K562 (cell line): Measurements from ENCODE around the gene NRXN2. TPM values are rescaled to one million over a fixed set of nuclear protein-coding genes. Genes with fewer than 3 reads are reported as not detected.

Experiments used
- ARHGAP35 ChIP-seq: fragments of 450-650 bp; IDR thresholded peaks from 2 replicates; pipeline ENCODE4 v1.6.1; 2018; ENCODE audit not compliant: partially characterized antibody
- ARNT ChIP-seq, 2 experiments: fragments of 450-650 bp; IDR thresholded peaks; 2 replicates each; pipeline ENCODE4 v1.6.1; 2016; ENCODE audit warnings: mild to moderate bottlenecking in 1 of 2
- CEBPB ChIP-seq: fragments of 450-650 bp; IDR thresholded peaks from 2 replicates; pipeline ENCODE4 v1.6.1; 2016; ENCODE audit warnings: missing genetic modification characterization, missing compliant biosample characterization
- EP400 ChIP-seq: fragments of 450-650 bp; IDR thresholded peaks from 2 replicates; pipeline ENCODE4 v1.6.1; 2017; ENCODE audit warnings: antibody characterized with exemption, mild to moderate bottlenecking, moderate library complexity
- FUS ChIP-seq: fragments of 200-400 bp; formaldehyde crosslinking; optimal IDR thresholded peaks from 2 replicates; pipeline ENCODE3; 2017; ENCODE audit warnings: low read depth, low read length
- GABPB1 ChIP-seq: sonication (generic); formaldehyde crosslinking; IDR thresholded peaks from 2 replicates; pipeline ENCODE4 v1.8.0; 2022; ENCODE audit warnings: mild to moderate bottlenecking, missing genetic modification reagents
- MAFG ChIP-seq: fragments of 450-650 bp; conservative IDR thresholded peaks from 2 replicates; pipeline ENCODE4 v1.6.1; 2016; ENCODE audit warnings: missing genetic modification characterization, missing compliant biosample characterization
- RAD21 ChIP-seq, 2 experiments: fragments of 250-450 bp in 1 of 2; fragments of 450-650 bp in 1 of 2; sonication (Bioruptor Pico) in 1 of 2; formaldehyde crosslinking in 1 of 2; IDR thresholded peaks in 1 of 2; conservative IDR thresholded peaks in 1 of 2; 2 replicates each; pipeline versions ENCODE4 v1.4.0 to v1.8.0; 2020 to 2022; ENCODE audit warnings: mild to moderate bottlenecking in 2 of 2, moderate library complexity in 1 of 2
- SRF ChIP-seq, 2 experiments: fragments of 250-450, 450-650 bp in 1 of 2; sonication (Bioruptor Pico) in 1 of 2; sonication (generic) in 1 of 2; formaldehyde crosslinking; IDR thresholded peaks; 2 replicates each; pipeline versions ENCODE4 v1.5.0 to v1.5.1; 2020 to 2022; ENCODE audit warnings: mild to moderate bottlenecking in 1 of 2, missing genetic modification reagents in 1 of 2
- TEAD2 ChIP-seq: fragments of 450-650 bp; IDR thresholded peaks from 2 replicates; pipeline ENCODE4 v1.6.1; 2016; ENCODE audit warnings: missing genetic modification characterization, control low read depth, missing compliant biosample characterization
- ZBTB7A ChIP-seq: IDR thresholded peaks from 2 replicates; pipeline ENCODE4 v1.6.1; 2011; ENCODE audit warnings: low read depth, mild to moderate bottlenecking, low read length, moderate library complexity, borderline replicate concordance; ENCODE audit not compliant: control insufficient read depth
- ZC3H11A ChIP-seq: IDR thresholded peaks from 2 replicates; pipeline ENCODE4 v1.6.1; 2012; ENCODE audit warnings: low read depth, low read length, improper control_type of control experiment
- ZEB2 ChIP-seq: fragments of 450-650 bp; IDR thresholded peaks from 2 replicates; pipeline ENCODE4 v1.6.1; 2016
- ZFP36 ChIP-seq: fragments of 150-350 bp; IDR thresholded peaks from 2 replicates; pipeline ENCODE4 v1.6.1; 2018; ENCODE audit warnings: low read length, low read depth; ENCODE audit not compliant: partially characterized antibody
- ZNF586 ChIP-seq: fragments of 450-650 bp; formaldehyde crosslinking; conservative IDR thresholded peaks from 2 replicates; pipeline ENCODE4 v1.4.0; 2020; ENCODE audit warnings: mild to moderate bottlenecking, moderate library complexity
- ZNF589 ChIP-seq: fragments of 200-800 bp; sonication (Bioruptor generic); IDR thresholded peaks from 2 replicates; pipeline ENCODE4 v1.6.1; 2016; ENCODE audit warnings: low read depth, missing genetic modification characterization, missing compliant biosample characterization
- ZNF696 ChIP-seq: fragments of 250-450 bp; sonication (Bioruptor Pico); conservative IDR thresholded peaks from 2 replicates; pipeline ENCODE4 v1.4.0; 2020; ENCODE audit warnings: mild to moderate bottlenecking, moderate library complexity
- ZNF785 ChIP-seq: fragments of 250-450 bp; sonication (Bioruptor Pico); IDR thresholded peaks from 2 replicates; pipeline ENCODE4 v1.4.0; 2020; ENCODE audit warnings: mild to moderate bottlenecking
- polyA plus RNA-seq, 8 experiments: library from polyadenylated mRNA; depleted of rRNA in 4 of 8; stranded (reverse) in 5 of 8; unstranded in 3 of 8; fragments of >200 nt; fragmentation: Nextera tagmentation in 2 of 8; fragmentation: Illumina TruSeq in 1 of 8; extraction: Ambion mirVana in 2 of 8; extraction: Trizol in 1 of 8; gene quantifications; 2 replicates each; pipeline versions ENCODE4 v1.2.1 to v1.2.3, GENCODE V29; 2011 to 2014; ENCODE audit warnings: inconsistent platforms in 1 of 8, missing spikeins in 1 of 8
- total RNA-seq, 7 experiments: library from RNA; depleted of rRNA in 6 of 7; stranded (reverse); fragments of >200 nt in 6 of 7; fragmentation: Illumina TruSeq in 2 of 7; extraction: Trizol in 2 of 7; gene quantifications; 2 replicates each; pipeline versions ENCODE4 v1.2.1 to v1.2.3, GENCODE V29; 2011 to 2021; ENCODE audit warnings: low replicate concordance in 1 of 7
- TF ChIP-seq, protein P1 (sequence below): IDR thresholded peaks from 2 replicates; pipeline ENCODE4 v1.6.1; 2011; ENCODE audit not compliant: insufficient read length; ENCODE audit errors: extremely low read depth
- TF ChIP-seq, protein P2 (sequence below): fragments of 450-650 bp; formaldehyde crosslinking; IDR thresholded peaks from 2 replicates; pipeline ENCODE4 v1.4.0; 2020; ENCODE audit warnings: mild to moderate bottlenecking, moderate library complexity
- TF ChIP-seq, protein P3 (sequence below), 2 experiments: fragments of 450-650 bp; conservative IDR thresholded peaks; 2 replicates each; pipeline ENCODE4 v1.6.1; 2017; ENCODE audit warnings: mild to moderate bottlenecking in 2 of 2, moderate library complexity in 2 of 2
- TF ChIP-seq, protein P4 (sequence below): fragments of 250-450 bp; sonication (Bioruptor Pico); IDR thresholded peaks from 2 replicates; pipeline ENCODE4 v1.5.0; 2021
- TF ChIP-seq, protein P5 (sequence below): IDR thresholded peaks from 2 replicates; pipeline ENCODE4 v1.6.1; 2016; ENCODE audit warnings: missing genetic modification characterization, missing compliant biosample characterization

NRXN2 gene
- total and polyA plus RNA-seq, 9 of the 15 experiments (the other 6 are each of a cell fraction or from before 2014, with no cell fraction given), result 0.07 to 0.47 (median 0.15) TPM; not detected in 4

DNA sequence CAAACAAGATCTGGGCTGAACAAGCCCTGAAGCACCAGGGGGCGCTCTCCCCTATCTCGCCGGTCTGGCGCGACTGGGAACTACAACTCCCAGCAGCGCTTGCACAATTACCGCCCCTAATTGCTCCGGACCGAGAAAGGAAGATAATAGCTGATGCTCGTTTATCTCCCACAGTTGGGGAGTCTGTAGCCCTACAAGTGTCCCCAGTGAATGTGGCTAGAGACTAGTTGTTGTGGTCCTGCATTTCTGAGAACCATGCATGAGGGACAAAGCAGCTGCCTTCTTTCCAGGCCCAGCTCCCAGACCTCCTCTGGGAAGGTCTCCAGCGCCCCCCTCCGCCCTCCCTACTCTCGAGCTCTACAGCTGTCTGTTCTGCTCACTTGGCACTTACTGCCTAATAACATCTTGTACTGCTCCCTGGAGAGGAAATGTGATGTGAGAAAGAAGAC is 34.4 kb downstream of the NRXN2 start (continued):
- TF ChIP-seq, protein P1, sequence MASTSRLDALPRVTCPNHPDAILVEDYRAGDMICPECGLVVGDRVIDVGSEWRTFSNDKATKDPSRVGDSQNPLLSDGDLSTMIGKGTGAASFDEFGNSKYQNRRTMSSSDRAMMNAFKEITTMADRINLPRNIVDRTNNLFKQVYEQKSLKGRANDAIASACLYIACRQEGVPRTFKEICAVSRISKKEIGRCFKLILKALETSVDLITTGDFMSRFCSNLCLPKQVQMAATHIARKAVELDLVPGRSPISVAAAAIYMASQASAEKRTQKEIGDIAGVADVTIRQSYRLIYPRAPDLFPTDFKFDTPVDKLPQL, result no peak
- TF ChIP-seq, protein P2, sequence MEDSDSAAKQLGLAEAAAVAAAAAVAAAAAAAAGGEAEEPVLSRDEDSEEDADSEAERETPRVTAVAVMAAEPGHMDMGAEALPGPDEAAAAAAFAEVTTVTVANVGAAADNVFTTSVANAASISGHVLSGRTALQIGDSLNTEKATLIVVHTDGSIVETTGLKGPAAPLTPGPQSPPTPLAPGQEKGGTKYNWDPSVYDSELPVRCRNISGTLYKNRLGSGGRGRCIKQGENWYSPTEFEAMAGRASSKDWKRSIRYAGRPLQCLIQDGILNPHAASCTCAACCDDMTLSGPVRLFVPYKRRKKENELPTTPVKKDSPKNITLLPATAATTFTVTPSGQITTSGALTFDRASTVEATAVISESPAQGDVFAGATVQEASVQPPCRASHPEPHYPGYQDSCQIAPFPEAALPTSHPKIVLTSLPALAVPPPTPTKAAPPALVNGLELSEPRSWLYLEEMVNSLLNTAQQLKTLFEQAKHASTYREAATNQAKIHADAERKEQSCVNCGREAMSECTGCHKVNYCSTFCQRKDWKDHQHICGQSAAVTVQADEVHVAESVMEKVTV (CRISPR knock-in tag), result peak; percentile 78
- TF ChIP-seq ZNF696, result no peak
- TF ChIP-seq ZBTB7A, result peak; percentile 98
- TF ChIP-seq, protein P3, sequence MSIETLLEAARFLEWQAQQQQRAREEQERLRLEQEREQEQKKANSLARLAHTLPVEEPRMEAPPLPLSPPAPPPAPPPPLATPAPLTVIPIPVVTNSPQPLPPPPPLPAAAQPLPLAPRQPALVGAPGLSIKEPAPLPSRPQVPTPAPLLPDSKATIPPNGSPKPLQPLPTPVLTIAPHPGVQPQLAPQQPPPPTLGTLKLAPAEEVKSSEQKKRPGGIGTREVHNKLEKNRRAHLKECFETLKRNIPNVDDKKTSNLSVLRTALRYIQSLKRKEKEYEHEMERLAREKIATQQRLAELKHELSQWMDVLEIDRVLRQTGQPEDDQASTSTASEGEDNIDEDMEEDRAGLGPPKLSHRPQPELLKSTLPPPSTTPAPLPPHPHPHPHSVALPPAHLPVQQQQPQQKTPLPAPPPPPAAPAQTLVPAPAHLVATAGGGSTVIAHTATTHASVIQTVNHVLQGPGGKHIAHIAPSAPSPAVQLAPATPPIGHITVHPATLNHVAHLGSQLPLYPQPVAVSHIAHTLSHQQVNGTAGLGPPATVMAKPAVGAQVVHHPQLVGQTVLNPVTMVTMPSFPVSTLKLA (conservative IDR thresholded peaks at IDR 0.05), result no peak; a peak in 1 of 4 replicates
- TF ChIP-seq ARNT (IDR thresholded peaks at IDR 0.05), result peak; percentile 18 to 67; a peak in 2 of 4 replicates
- TF ChIP-seq ZNF589 (CRISPR knock-in tag), result no peak
- TF ChIP-seq ZEB2, result no peak; the same call in 1 of the 2 replicates
- TF ChIP-seq CEBPB (tag), result peak; percentile 78
- no peak for TF ChIP-seq ARHGAP35
- TF ChIP-seq MAFG (tag), result no peak; the same call in 1 of the 2 replicates
- peak; percentile 81 to 82 for TF ChIP-seq RAD21 (CRISPR knock-in tag; conservative IDR thresholded peaks at IDR 0.05 in 1 of 2, IDR thresholded peaks at IDR 0.05 in 1 of 2)
- no peak for TF ChIP-seq TEAD2 (tag)
- peak; percentile 75; the same call in 1 of the 2 replicates for TF ChIP-seq ZC3H11A
- TF ChIP-seq GABPB1 (CRISPR knock-in tag), result peak; percentile 81
- no peak for TF ChIP-seq ZNF785 (CRISPR knock-in tag)
- no peak for TF ChIP-seq SRF (CRISPR knock-in tag; IDR thresholded peaks at IDR 0.05)
- TF ChIP-seq, protein P4, sequence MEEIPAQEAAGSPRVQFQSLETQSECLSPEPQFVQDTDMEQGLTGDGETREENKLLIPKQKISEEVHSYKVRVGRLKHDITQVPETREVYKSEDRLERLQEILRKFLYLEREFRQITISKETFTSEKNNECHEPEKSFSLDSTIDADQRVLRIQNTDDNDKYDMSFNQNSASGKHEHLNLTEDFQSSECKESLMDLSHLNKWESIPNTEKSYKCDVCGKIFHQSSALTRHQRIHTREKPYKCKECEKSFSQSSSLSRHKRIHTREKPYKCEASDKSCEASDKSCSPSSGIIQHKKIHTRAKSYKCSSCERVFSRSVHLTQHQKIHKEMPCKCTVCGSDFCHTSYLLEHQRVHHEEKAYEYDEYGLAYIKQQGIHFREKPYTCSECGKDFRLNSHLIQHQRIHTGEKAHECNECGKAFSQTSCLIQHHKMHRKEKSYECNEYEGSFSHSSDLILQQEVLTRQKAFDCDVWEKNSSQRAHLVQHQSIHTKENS (CRISPR knock-in tag), result no peak
- TF ChIP-seq ZNF586 (CRISPR knock-in tag), result no peak
- no peak for TF ChIP-seq FUS
- TF ChIP-seq, protein P5, sequence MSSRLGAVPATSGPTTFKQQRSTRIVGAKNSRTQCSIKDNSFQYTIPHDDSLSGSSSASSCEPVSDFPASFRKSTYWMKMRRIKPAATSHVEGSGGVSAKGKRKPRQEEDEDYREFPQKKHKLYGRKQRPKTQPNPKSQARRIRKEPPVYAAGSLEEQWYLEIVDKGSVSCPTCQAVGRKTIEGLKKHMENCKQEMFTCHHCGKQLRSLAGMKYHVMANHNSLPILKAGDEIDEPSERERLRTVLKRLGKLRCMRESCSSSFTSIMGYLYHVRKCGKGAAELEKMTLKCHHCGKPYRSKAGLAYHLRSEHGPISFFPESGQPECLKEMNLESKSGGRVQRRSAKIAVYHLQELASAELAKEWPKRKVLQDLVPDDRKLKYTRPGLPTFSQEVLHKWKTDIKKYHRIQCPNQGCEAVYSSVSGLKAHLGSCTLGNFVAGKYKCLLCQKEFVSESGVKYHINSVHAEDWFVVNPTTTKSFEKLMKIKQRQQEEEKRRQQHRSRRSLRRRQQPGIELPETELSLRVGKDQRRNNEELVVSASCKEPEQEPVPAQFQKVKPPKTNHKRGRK (tag), result no peak
- no peak for TF ChIP-seq ZFP36
- no peak for TF ChIP-seq EP400
